ENCODE data around the gene TMSB10. TPM values are rescaled to one million over a fixed set of nuclear protein-coding genes. Genes with fewer than 3 reads are reported as not detected.

The TMSB10 gene
- total and polyA plus RNA-seq, 2 of the 13 experiments (the other 11 are each of a cell fraction or from before 2014, with no cell fraction given), result 665 to 708 TPM

DNA sequence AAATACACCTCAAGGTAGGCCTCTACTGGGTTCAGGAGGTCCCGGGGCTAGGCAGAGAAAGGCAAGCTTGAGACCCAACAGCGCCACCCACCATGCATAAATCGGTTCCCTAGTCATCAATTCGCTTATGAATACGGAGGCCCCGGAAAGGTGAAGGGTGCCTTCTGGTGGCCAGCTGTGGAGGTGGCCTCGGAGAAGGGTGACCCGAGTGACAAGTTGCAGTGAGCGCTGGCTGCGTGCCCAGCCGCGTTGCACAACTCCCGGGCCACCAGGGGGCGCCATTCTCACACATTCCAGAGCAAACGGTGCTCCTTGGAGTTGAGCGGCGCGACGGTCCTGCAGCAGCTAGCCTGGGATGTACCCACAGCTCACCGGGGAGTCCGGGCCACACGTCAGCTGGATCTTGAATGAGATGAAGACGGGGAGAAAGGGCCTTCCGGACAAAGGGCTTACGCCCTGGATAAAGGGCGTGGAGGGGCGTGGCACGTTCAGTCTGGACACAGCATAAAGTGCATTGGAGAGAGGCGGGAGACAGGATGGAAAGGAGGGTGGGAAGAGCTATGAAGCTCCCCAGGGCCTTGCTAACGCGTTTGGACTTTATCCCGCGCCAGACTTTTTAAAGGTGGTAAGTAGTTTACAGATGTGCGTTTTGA is 20.4 kb downstream of the TMSB10 start (continued):
- TF ChIP-seq FOXP4 (CRISPR knock-in tag; IDR thresholded peaks at IDR 0.05), result peak; percentile 83
- peak; percentile 90 for TF ChIP-seq RXRA (CRISPR knock-in tag; IDR thresholded peaks at IDR 0.05)
- TF ChIP-seq, protein P1, sequence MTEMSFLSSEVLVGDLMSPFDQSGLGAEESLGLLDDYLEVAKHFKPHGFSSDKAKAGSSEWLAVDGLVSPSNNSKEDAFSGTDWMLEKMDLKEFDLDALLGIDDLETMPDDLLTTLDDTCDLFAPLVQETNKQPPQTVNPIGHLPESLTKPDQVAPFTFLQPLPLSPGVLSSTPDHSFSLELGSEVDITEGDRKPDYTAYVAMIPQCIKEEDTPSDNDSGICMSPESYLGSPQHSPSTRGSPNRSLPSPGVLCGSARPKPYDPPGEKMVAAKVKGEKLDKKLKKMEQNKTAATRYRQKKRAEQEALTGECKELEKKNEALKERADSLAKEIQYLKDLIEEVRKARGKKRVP (CRISPR knock-in tag; IDR thresholded peaks at IDR 0.05), result peak in 1 of 2 experiments; percentile 86; a peak in 2 of 4 replicates
- 0 out of 2 replicates have a peak, but pooled peaks have one; percentile 28 for TF ChIP-seq ZSCAN22 (CRISPR knock-in tag; IDR thresholded peaks at IDR 0.05)
- peak; percentile 97 for TF ChIP-seq IRF2 (CRISPR knock-in tag; IDR thresholded peaks at IDR 0.05)
- no peak for TF ChIP-seq MTF1 (CRISPR knock-in tag; IDR thresholded peaks at IDR 0.05)
- peak; percentile 98 for TF ChIP-seq ZNF687 (CRISPR knock-in tag; IDR thresholded peaks at IDR 0.05)
- peak; percentile 87; the same call in 1 of the 2 replicates for TF ChIP-seq NRL (CRISPR knock-in tag; IDR thresholded peaks at IDR 0.05; ENCODE audit: borderline replicate concordance)
- TF ChIP-seq JUND (CRISPR knock-in tag; IDR thresholded peaks at IDR 0.05), result no peak; the same call in 1 of the 2 replicates
- TF ChIP-seq JARID2 (CRISPR knock-in tag; IDR thresholded peaks at IDR 0.05; ENCODE audit: insufficient replicate concordance), result no peak
- TF ChIP-seq ZNF839 (CRISPR knock-in tag; IDR thresholded peaks at IDR 0.05; ENCODE audit: borderline replicate concordance), result peak; percentile 1; the same call in 1 of the 2 replicates
- peak; percentile 53 for TF ChIP-seq ZNF335 (CRISPR knock-in tag; IDR thresholded peaks at IDR 0.05)
- peak; percentile 87 for TF ChIP-seq ZNF598 (CRISPR knock-in tag; IDR thresholded peaks at IDR 0.05; ENCODE audit: borderline replicate concordance)
- TF ChIP-seq MATR3 (CRISPR knock-in tag; IDR thresholded peaks at IDR 0.05), result no peak
- TF ChIP-seq ZNF674 (CRISPR knock-in tag; IDR thresholded peaks at IDR 0.05; ENCODE audit: low read depth), result no peak
- peak; percentile 58; the same call in 1 of the 2 replicates for TF ChIP-seq MAZ (IDR thresholded peaks at IDR 0.05; ENCODE audit: borderline replicate concordance, low read depth, low read length)
- TF ChIP-seq MAZ (CRISPR knock-in tag; IDR thresholded peaks at IDR 0.05; ENCODE audit: low read depth), result peak; percentile 90
- no peak; the same call in 1 of the 2 replicates for TF ChIP-seq ZNF703 (CRISPR knock-in tag; IDR thresholded peaks at IDR 0.05; ENCODE audit: borderline replicate concordance)
- TF ChIP-seq, protein P2, sequence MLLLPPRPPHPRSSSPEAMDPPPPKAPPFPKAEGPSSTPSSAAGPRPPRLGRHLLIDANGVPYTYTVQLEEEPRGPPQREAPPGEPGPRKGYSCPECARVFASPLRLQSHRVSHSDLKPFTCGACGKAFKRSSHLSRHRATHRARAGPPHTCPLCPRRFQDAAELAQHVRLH (CRISPR knock-in tag; IDR thresholded peaks at IDR 0.05; ENCODE audit: borderline replicate concordance, low read depth), result peak; percentile 98
- no peak; the same call in 1 of the 2 replicates for TF ChIP-seq EHMT2 (IDR thresholded peaks at IDR 0.05; ENCODE audit: borderline replicate concordance, low read depth, low read length)
- TF ChIP-seq, protein P3, sequence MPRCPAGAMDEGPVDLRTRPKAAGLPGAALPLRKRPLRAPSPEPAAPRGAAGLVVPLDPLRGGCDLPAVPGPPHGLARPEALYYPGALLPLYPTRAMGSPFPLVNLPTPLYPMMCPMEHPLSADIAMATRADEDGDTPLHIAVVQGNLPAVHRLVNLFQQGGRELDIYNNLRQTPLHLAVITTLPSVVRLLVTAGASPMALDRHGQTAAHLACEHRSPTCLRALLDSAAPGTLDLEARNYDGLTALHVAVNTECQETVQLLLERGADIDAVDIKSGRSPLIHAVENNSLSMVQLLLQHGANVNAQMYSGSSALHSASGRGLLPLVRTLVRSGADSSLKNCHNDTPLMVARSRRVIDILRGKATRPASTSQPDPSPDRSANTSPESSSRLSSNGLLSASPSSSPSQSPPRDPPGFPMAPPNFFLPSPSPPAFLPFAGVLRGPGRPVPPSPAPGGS (CRISPR knock-in tag; IDR thresholded peaks at IDR 0.05), result peak; percentile 88

All from HepG2 (cell line).